ENCODE data around the gene PKIB.
A peak's percentile ranks its signal among the peaks of the same experiment; 100 is the strongest.

Gene PKIB

GRCh38 chr6:122657601-122658000 lies 47.4 kb downstream of the PKIB start:
- Histone ChIP-seq H3K9me3 (ENCODE audit: control insufficient read depth in 2 of 2, low read length in 2 of 2) (no peaks in the 10 kb centered on the region), H3K36me3 (ENCODE audit: control insufficient read depth in 2 of 2, insufficient read depth in 2 of 2, low read length in 2 of 2) (no peaks in the 10 kb centered on the region), H3K27me3 (ENCODE audit: control insufficient read depth in 2 of 2, insufficient read depth in 2 of 2, low read length in 2 of 2) (no peaks in the 10 kb centered on the region), H3K27ac (ENCODE audit: low read depth in 2 of 2, low read length in 2 of 2) (no peak overlapping the region), H3K4me3 (ENCODE audit: low read length in 2 of 2) (no peak overlapping the region), H3K9ac (ENCODE audit: low read depth in 1 of 2, low read length in 2 of 2) (no peak overlapping the region), H3K4me1 (ENCODE audit: control insufficient read depth in 2 of 2, insufficient read depth in 2 of 2, low read length in 2 of 2) (peaks cover 2 to 8% of the 10 kb centered on the region in 2 donors)

- Histone ChIP-seq H3K27ac (ENCODE audit: low read depth in 2 of 2, low read length in 2 of 2) (no peak overlapping the region), H3K27me3 (ENCODE audit: control insufficient read depth in 2 of 2, insufficient read depth in 2 of 2, low read length in 2 of 2) (no peaks in the 10 kb centered on the region), H3K9ac (ENCODE audit: low read depth in 1 of 2, low read length in 2 of 2) (no peak overlapping the region), H3K4me1 (ENCODE audit: control insufficient read depth in 2 of 2, insufficient read depth in 2 of 2, low read length in 2 of 2) (peaks cover 2 to 5% of the 10 kb centered on the region in 2 donors), H3K36me3 (ENCODE audit: control insufficient read depth in 2 of 2, insufficient read depth in 2 of 2, low read length in 2 of 2) (no peaks in the 10 kb centered on the region), H3K9me3 (ENCODE audit: control insufficient read depth in 2 of 2, low read length in 2 of 2) (no peaks in the 10 kb centered on the region), H3K4me3 (ENCODE audit: low read length in 2 of 2) (no peak overlapping the region)
These were observed 50.1 kb downstream of the PKIB start for GRCh38 chr6:122660296-122660695.

- no peak overlapping the region for H3K27ac ChIP-seq (ENCODE audit: low read depth in 2 of 2, low read length in 2 of 2)
- H3K9ac ChIP-seq (ENCODE audit: low read depth in 1 of 2, low read length in 2 of 2): no peak overlapping the region
- H3K27me3 ChIP-seq (ENCODE audit: control insufficient read depth in 2 of 2, insufficient read depth in 2 of 2, low read length in 2 of 2): no peaks in the 10 kb centered on the region
- no peak overlapping the region for H3K4me3 ChIP-seq (ENCODE audit: low read length in 2 of 2)
- H3K4me1 ChIP-seq (ENCODE audit: control insufficient read depth in 2 of 2, insufficient read depth in 2 of 2, low read length in 2 of 2): no peaks in the 10 kb centered on the region
- H3K36me3 ChIP-seq (ENCODE audit: control insufficient read depth in 2 of 2, insufficient read depth in 2 of 2, low read length in 2 of 2): no peaks in the 10 kb centered on the region
- no peaks in the 10 kb centered on the region for H3K9me3 ChIP-seq (ENCODE audit: control insufficient read depth in 2 of 2, low read length in 2 of 2)
These were observed 53.8 kb downstream of the PKIB start for GRCh38 chr6:122663981-122664380.

- Histone ChIP-seq H3K4me1 (ENCODE audit: control insufficient read depth in 2 of 2, insufficient read depth in 2 of 2, low read length in 2 of 2) (no peaks in the 10 kb centered on the region), H3K27me3 (ENCODE audit: control insufficient read depth in 2 of 2, insufficient read depth in 2 of 2, low read length in 2 of 2) (no peaks in the 10 kb centered on the region), H3K36me3 (ENCODE audit: control insufficient read depth in 2 of 2, insufficient read depth in 2 of 2, low read length in 2 of 2) (no peaks in the 10 kb centered on the region), H3K4me3 (ENCODE audit: low read length in 2 of 2) (no peak overlapping the region), H3K9ac (ENCODE audit: low read depth in 1 of 2, low read length in 2 of 2) (no peak overlapping the region), H3K27ac (ENCODE audit: low read depth in 2 of 2, low read length in 2 of 2) (peak overlapping the region; percentile 1 to 57), H3K9me3 (ENCODE audit: control insufficient read depth in 2 of 2, low read length in 2 of 2) (no peaks in the 10 kb centered on the region)
These were observed 55.7 kb downstream of the PKIB start for GRCh38 chr6:122665929-122666328.

- Histone ChIP-seq H3K36me3 (ENCODE audit: control insufficient read depth in 2 of 2, insufficient read depth in 2 of 2, low read length in 2 of 2) (no peaks in the 10 kb centered on the region), H3K4me1 (ENCODE audit: control insufficient read depth in 2 of 2, insufficient read depth in 2 of 2, low read length in 2 of 2) (no peaks in the 10 kb centered on the region), H3K27ac (ENCODE audit: low read depth in 2 of 2, low read length in 2 of 2) (peak overlapping the region in 1 of 2 donors; percentile 57), H3K9me3 (ENCODE audit: control insufficient read depth in 2 of 2, low read length in 2 of 2) (no peaks in the 10 kb centered on the region), H3K27me3 (ENCODE audit: control insufficient read depth in 2 of 2, insufficient read depth in 2 of 2, low read length in 2 of 2) (no peaks in the 10 kb centered on the region), H3K9ac (ENCODE audit: low read depth in 1 of 2, low read length in 2 of 2) (no peak overlapping the region), H3K4me3 (ENCODE audit: low read length in 2 of 2) (no peak overlapping the region)
These were observed 56.2 kb downstream of the PKIB start for GRCh38 chr6:122666418-122666817.

GRCh38 chr6:122669418-122669817 lies 59.2 kb downstream of the PKIB start:
- peaks cover 0 to 6% of the 10 kb centered on the region in 2 donors for H3K4me1 ChIP-seq (ENCODE audit: control insufficient read depth in 2 of 2, insufficient read depth in 2 of 2, low read length in 2 of 2)
- H3K9ac ChIP-seq (ENCODE audit: low read depth in 1 of 2, low read length in 2 of 2): no peak overlapping the region
- no peak overlapping the region for H3K4me3 ChIP-seq (ENCODE audit: low read length in 2 of 2)
- H3K9me3 ChIP-seq (ENCODE audit: control insufficient read depth in 2 of 2, low read length in 2 of 2): no peaks in the 10 kb centered on the region
- H3K27me3 ChIP-seq (ENCODE audit: control insufficient read depth in 2 of 2, insufficient read depth in 2 of 2, low read length in 2 of 2): no peaks in the 10 kb centered on the region
- H3K36me3 ChIP-seq (ENCODE audit: control insufficient read depth in 2 of 2, insufficient read depth in 2 of 2, low read length in 2 of 2): no peaks in the 10 kb centered on the region
- no peak overlapping the region for H3K27ac ChIP-seq (ENCODE audit: low read depth in 2 of 2, low read length in 2 of 2)

- Histone ChIP-seq H3K4me1 (ENCODE audit: control insufficient read depth in 2 of 2, insufficient read depth in 2 of 2, low read length in 2 of 2) (peaks cover 0 to 6% of the 10 kb centered on the region in 2 donors), H3K9me3 (ENCODE audit: control insufficient read depth in 2 of 2, low read length in 2 of 2) (no peaks in the 10 kb centered on the region), H3K27me3 (ENCODE audit: control insufficient read depth in 2 of 2, insufficient read depth in 2 of 2, low read length in 2 of 2) (no peaks in the 10 kb centered on the region), H3K9ac (ENCODE audit: low read depth in 1 of 2, low read length in 2 of 2) (no peak overlapping the region), H3K36me3 (ENCODE audit: control insufficient read depth in 2 of 2, insufficient read depth in 2 of 2, low read length in 2 of 2) (no peaks in the 10 kb centered on the region), H3K27ac (ENCODE audit: low read depth in 2 of 2, low read length in 2 of 2) (no peak overlapping the region), H3K4me3 (ENCODE audit: low read length in 2 of 2) (no peak overlapping the region)
These were observed 59.7 kb downstream of the PKIB start for GRCh38 chr6:122669868-122670267.

GRCh38 chr6:122671251-122671650 lies 61.0 kb downstream of the PKIB start:
- peak overlapping the region in 1 of 2 donors; percentile 27 for H3K27ac ChIP-seq (ENCODE audit: low read depth in 2 of 2, low read length in 2 of 2)
- H3K36me3 ChIP-seq (ENCODE audit: control insufficient read depth in 2 of 2, insufficient read depth in 2 of 2, low read length in 2 of 2): no peaks in the 10 kb centered on the region
- H3K9me3 ChIP-seq (ENCODE audit: control insufficient read depth in 2 of 2, low read length in 2 of 2): no peaks in the 10 kb centered on the region
- peaks cover 0 to 6% of the 10 kb centered on the region in 2 donors for H3K4me1 ChIP-seq (ENCODE audit: control insufficient read depth in 2 of 2, insufficient read depth in 2 of 2, low read length in 2 of 2)
- no peak overlapping the region for H3K4me3 ChIP-seq (ENCODE audit: low read length in 2 of 2)
- no peak overlapping the region for H3K9ac ChIP-seq (ENCODE audit: low read depth in 1 of 2, low read length in 2 of 2)
- H3K27me3 ChIP-seq (ENCODE audit: control insufficient read depth in 2 of 2, insufficient read depth in 2 of 2, low read length in 2 of 2): no peaks in the 10 kb centered on the region

- no peaks in the 10 kb centered on the region for H3K9me3 ChIP-seq (ENCODE audit: control insufficient read depth in 2 of 2, low read length in 2 of 2)
- no peak overlapping the region for H3K4me3 ChIP-seq (ENCODE audit: low read length in 2 of 2)
- H3K27ac ChIP-seq (ENCODE audit: low read depth in 2 of 2, low read length in 2 of 2): peak overlapping the region in 1 of 2 donors; percentile 30
- H3K27me3 ChIP-seq (ENCODE audit: control insufficient read depth in 2 of 2, insufficient read depth in 2 of 2, low read length in 2 of 2): no peaks in the 10 kb centered on the region
- peaks cover 0 to 6% of the 10 kb centered on the region in 2 donors for H3K4me1 ChIP-seq (ENCODE audit: control insufficient read depth in 2 of 2, insufficient read depth in 2 of 2, low read length in 2 of 2)
- H3K9ac ChIP-seq (ENCODE audit: low read depth in 1 of 2, low read length in 2 of 2): no peak overlapping the region
- no peaks in the 10 kb centered on the region for H3K36me3 ChIP-seq (ENCODE audit: control insufficient read depth in 2 of 2, insufficient read depth in 2 of 2, low read length in 2 of 2)
These were observed 63.2 kb downstream of the PKIB start for GRCh38 chr6:122673343-122673961.

- no peaks in the 10 kb centered on the region for H3K36me3 ChIP-seq (ENCODE audit: control insufficient read depth in 2 of 2, insufficient read depth in 2 of 2, low read length in 2 of 2)
- peaks cover 0 to 6% of the 10 kb centered on the region in 2 donors for H3K4me1 ChIP-seq (ENCODE audit: control insufficient read depth in 2 of 2, insufficient read depth in 2 of 2, low read length in 2 of 2)
- H3K9ac ChIP-seq (ENCODE audit: low read depth in 1 of 2, low read length in 2 of 2): no peak overlapping the region
- H3K4me3 ChIP-seq (ENCODE audit: low read length in 2 of 2): no peak overlapping the region
- no peaks in the 10 kb centered on the region for H3K27me3 ChIP-seq (ENCODE audit: control insufficient read depth in 2 of 2, insufficient read depth in 2 of 2, low read length in 2 of 2)
- H3K9me3 ChIP-seq (ENCODE audit: control insufficient read depth in 2 of 2, low read length in 2 of 2): no peaks in the 10 kb centered on the region
- H3K27ac ChIP-seq (ENCODE audit: low read depth in 2 of 2, low read length in 2 of 2): no peak overlapping the region
These were observed 65.9 kb downstream of the PKIB start for GRCh38 chr6:122676146-122676545.
